ENCODE measurements around the gene LBHD2. TPM values are rescaled to one million over a fixed set of nuclear protein-coding genes. Genes with fewer than 3 reads are reported as not detected.

LBHD2 gene
- total RNA-seq, 1 donor from 2014 or later = not detected

DNA sequence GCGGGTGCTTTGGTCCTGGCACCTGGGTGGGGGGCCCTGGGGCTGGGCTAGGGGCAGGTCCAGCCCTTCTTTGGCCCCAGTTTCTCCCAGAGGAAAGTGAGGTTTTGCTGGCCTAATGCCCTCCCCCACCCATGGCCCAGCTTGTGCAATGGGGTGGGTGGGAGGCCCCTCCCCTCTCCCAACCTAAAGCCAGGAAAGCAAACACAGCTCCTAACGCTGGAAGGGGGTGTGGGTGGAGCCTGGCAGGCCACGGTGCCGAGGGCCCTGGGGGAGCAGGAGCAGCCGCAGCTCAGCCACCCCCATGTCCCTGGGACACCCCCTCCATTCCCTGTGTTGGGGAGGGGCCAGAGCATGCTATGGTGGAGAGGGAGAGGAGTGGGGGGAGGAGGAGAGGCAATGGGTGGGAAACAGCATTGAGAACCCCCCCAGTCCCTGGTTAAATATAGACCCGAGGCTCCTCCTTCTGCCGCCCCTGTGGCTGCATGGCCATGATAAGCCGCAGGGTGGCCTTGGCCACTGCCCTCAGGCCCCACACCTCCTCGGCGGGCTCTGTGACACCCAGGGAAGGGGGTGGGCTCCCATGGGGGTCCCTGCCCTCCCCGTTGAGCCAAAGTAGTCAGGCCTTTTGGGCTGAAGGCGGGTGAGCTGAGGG lies 15.2 kb downstream of the LBHD2 start:
- no peaks in the 10 kb centered on the region for H3K9me3 Mint-ChIP-seq
- no peak for DNase-seq (ENCODE audit: extremely low spot score, unreplicated experiment)
- H3K36me3 Mint-ChIP-seq = no peaks in the 10 kb centered on the region
- H3K27ac Mint-ChIP-seq = no peak overlapping the region
- TF ChIP-seq, protein P1, sequence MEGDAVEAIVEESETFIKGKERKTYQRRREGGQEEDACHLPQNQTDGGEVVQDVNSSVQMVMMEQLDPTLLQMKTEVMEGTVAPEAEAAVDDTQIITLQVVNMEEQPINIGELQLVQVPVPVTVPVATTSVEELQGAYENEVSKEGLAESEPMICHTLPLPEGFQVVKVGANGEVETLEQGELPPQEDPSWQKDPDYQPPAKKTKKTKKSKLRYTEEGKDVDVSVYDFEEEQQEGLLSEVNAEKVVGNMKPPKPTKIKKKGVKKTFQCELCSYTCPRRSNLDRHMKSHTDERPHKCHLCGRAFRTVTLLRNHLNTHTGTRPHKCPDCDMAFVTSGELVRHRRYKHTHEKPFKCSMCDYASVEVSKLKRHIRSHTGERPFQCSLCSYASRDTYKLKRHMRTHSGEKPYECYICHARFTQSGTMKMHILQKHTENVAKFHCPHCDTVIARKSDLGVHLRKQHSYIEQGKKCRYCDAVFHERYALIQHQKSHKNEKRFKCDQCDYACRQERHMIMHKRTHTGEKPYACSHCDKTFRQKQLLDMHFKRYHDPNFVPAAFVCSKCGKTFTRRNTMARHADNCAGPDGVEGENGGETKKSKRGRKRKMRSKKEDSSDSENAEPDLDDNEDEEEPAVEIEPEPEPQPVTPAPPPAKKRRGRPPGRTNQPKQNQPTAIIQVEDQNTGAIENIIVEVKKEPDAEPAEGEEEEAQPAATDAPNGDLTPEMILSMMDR (conservative IDR thresholded peaks at IDR 0.05) = no peak
- peaks cover 12% of the 10 kb centered on the region for H3K4me1 Mint-ChIP-seq (ENCODE audit: unreplicated experiment)
- no peak overlapping the region for H3K4me3 Mint-ChIP-seq
- H3K27me3 Mint-ChIP-seq = peaks cover 7% of the 10 kb centered on the region

DNA sequence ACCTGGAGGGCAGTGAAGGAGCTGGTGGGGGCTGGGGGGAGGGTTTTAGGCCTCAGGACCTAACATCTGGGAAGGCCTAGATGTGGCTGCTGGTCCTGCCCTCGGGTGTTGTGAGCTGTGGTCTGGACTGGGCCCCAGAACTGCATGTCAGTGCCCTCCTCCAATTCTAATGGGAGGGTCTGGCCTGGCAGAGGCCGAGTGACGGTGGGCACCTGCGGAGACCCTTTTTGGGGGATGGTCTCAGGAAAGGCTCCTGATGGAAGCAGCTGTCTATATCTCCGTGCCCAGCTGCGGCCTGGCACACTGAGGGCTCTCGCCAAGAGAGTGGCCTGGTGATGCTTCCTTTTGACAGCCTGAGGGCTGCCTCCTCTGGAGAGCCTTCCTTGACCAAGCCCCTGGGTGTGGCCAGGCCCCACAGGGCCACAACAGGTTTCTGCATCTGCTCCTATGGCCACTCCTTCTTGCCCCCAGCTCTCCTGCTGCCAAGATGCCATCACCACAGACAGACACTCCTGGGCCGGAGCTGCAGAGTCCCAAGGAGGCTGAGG lies 15.8 kb downstream of the LBHD2 start:
- H3K4me3 Mint-ChIP-seq = no peak overlapping the region
- H3K27ac Mint-ChIP-seq = no peak overlapping the region
- peaks cover 7% of the 10 kb centered on the region for H3K27me3 Mint-ChIP-seq
- no peak for DNase-seq (ENCODE audit: extremely low spot score, unreplicated experiment)
- TF ChIP-seq, protein P1 (conservative IDR thresholded peaks at IDR 0.05) = no peak
- peaks cover 14% of the 10 kb centered on the region for H3K4me1 Mint-ChIP-seq (ENCODE audit: unreplicated experiment)
- no peaks in the 10 kb centered on the region for H3K36me3 Mint-ChIP-seq
- H3K9me3 Mint-ChIP-seq = no peaks in the 10 kb centered on the region

DNA sequence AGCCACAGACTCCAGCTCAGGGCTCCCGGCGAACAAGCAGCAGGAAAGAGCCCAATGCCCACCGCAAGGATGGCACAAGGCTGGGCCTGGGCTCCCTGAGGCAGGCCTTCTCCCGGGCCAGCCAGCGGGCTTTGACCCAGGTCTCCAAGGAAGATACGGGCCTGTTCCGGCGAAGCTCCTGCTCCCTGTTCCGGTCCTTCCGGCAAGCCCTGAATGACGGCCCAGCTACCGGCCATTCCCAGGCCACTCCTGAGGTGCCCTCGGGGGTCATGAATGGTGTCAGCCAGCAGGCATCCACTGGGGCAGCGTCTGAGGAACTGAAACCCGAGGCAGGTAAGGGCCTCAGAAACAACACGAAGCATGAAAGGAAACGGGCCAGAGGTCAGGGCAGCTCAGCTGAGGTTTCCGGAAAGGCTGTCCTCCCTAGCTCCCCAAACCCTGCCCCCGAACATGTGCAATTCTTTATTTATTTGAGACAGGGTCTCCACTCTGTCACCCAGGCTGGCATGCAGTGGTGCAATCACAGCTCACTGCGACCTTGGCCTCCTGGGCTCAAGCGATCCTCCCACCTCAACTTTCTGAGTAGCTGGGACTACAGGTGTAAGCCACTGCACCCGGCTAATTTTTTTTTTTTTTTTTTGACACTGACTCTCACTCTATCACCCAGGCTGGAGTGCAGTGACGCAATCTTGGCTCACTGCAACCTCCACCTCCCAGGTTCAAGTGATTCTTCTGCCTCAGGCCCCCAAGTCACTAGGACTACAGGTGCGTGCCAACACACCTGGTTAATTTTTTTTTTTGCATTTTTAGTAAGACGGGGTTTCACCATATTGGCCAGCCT lies 16.5 kb downstream of the LBHD2 start:
- H3K9me3 Mint-ChIP-seq = no peaks in the 10 kb centered on the region
- DNase-seq (ENCODE audit: extremely low spot score, unreplicated experiment) = no peak
- no peak overlapping the region for H3K4me3 Mint-ChIP-seq
- H3K27me3 Mint-ChIP-seq = peaks cover 12% of the 10 kb centered on the region
- no peaks in the 10 kb centered on the region for H3K36me3 Mint-ChIP-seq
- TF ChIP-seq, protein P1 (conservative IDR thresholded peaks at IDR 0.05) = no peak
- peaks cover 19% of the 10 kb centered on the region for H3K4me1 Mint-ChIP-seq (ENCODE audit: unreplicated experiment)
- H3K27ac Mint-ChIP-seq = no peak overlapping the region

DNA sequence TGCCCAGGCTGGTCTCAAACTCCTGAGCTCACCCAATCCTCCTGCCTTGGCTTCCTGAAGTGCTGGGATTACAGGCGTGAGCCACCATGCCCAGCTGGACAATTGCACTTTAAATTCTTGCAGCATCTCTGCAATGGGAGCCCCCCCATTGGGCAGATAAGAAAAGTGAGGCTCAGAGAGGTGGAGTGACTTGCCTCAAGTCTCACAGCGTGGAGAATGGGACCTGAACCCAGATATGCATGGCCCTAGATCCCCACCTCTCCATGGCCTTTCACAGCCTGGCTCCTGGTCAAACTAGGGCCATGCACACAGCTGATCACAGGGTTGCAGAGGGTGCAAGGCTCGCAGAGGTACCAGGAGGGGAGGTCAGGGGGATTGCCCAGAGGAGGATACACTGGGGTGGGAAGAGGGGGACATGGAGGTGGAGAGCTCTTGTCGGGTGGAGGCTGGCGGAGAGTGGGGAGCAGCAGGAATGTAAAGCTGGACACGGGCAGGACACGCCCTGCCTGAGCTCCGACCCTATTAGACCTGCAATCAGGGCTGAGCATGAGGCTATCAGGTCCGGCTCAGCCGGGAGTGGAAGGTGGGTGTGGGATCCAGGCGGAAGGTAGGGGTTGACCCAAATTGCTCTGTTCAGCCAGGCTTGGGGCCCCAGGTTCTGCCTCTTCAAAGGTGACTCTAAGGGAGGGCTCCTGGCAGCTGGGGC lies 17.4 kb downstream of the LBHD2 start:
- Mint-ChIP-seq H3K9me3 (no peaks in the 10 kb centered on the region), H3K27me3 (peaks cover 12% of the 10 kb centered on the region), H3K4me3 (no peak overlapping the region), H3K4me1 (ENCODE audit: unreplicated experiment) (peaks cover 17% of the 10 kb centered on the region), H3K36me3 (no peaks in the 10 kb centered on the region), H3K27ac (no peak overlapping the region)
- TF ChIP-seq, protein P1 (conservative IDR thresholded peaks at IDR 0.05) = no peak
- DNase-seq (ENCODE audit: extremely low spot score, unreplicated experiment) = no peak

DNA sequence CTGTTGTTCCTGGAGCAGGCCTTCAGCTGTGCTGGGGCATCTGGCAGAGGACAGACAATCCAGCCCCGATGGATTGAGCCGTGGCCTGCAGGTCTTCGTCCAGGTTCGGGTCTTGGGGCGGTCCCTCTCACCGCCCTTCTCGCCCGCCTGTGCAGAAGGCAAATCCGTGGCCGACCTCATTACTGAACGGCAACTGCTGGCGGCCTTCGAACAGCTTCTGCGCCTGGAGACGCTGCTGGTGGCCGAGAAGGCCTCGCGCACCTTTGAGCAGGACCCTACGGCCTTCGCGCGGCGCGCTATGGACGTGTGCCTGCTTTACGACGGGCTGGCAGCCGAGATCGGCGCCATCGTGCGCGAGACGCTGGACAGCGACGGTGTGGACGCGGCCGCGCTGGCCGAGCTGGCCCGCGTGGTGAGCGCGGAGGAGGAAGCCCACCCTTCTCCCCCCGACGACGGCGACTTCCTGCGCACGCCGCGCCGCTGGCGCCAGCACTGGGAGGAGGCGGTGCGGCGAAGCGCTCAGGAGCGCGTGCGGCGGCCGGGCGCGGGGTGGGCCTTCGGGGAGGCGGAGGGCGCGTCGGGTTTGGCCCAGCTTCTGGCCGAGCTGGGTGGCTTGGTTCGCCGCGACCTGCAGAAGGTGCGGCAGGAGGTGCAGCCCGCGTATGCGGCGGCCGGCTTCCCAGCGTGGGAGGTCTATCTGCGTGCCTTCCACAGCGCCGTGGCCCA lies 18.1 kb downstream of the LBHD2 start:
- Mint-ChIP-seq H3K36me3 (no peaks in the 10 kb centered on the region), H3K4me1 (ENCODE audit: unreplicated experiment) (peaks cover 13% of the 10 kb centered on the region), H3K4me3 (no peak overlapping the region), H3K27me3 (peaks cover 9% of the 10 kb centered on the region), H3K9me3 (no peaks in the 10 kb centered on the region), H3K27ac (no peak overlapping the region)
- no peak for DNase-seq (ENCODE audit: extremely low spot score, unreplicated experiment)
- TF ChIP-seq, protein P1 (conservative IDR thresholded peaks at IDR 0.05) = no peak

All from type B pancreatic cell (in vitro differentiated cells).